Lower leg skin (tissue), 3 donors: ENCODE measurements around the gene COQ9.

Source experiments
- CTCF ChIP-seq, 3 donors: fragments of 450-650 bp; IDR thresholded peaks; one replicate each; pipeline ENCODE4 v1.5.1; 2016; ENCODE audit warnings: antibody characterized with exemption in 3 of 3, mild to moderate bottlenecking in 3 of 3, moderate library complexity in 2 of 3
- POLR2A ChIP-seq, 2 donors: fragments of 450-650 bp; IDR thresholded peaks; one replicate each; pipeline ENCODE4 v1.6.1; 2016 to 2017; ENCODE audit warnings: antibody characterized with exemption in 2 of 2, mild to moderate bottlenecking in 1 of 2, moderate library complexity in 1 of 2

- TF ChIP-seq CTCF (IDR thresholded peaks at IDR 0.05) (no peak), POLR2A (IDR thresholded peaks at IDR 0.05) (no peak)
Observed at GRCh38 chr16:57503366-57503765, 56.1 kb downstream of the COQ9 start.
